Neuronal stem cell (in vitro differentiated cells): ENCODE data around the gene VWA3A.
"Not testable (repeated sequence)": the region's sequence is repeated elsewhere in the genome, so short reads cannot be mapped to it uniquely, and the experiment has no call there.

ENCODE experiments used
- DNase-seq: peaks from one replicate; pipeline ENCODE4 v3.0.0-alpha.2; 2013; ENCODE audit warnings: low spot score
- H2AFZ ChIP-seq: one replicate; pipeline ENCODE4 v1.6.1; 2013; ENCODE audit warnings: mild to moderate bottlenecking, low read length, inconsistent platforms
- H2AK5ac ChIP-seq: 2 replicates; pipeline ENCODE4 v1.6.1; 2013; ENCODE audit warnings: low read depth, mild to moderate bottlenecking, inconsistent platforms, low read length, moderate library complexity, mixed read lengths
- H2BK120ac ChIP-seq: 2 replicates; pipeline ENCODE4 v1.6.1; 2013; ENCODE audit warnings: low read depth, mild to moderate bottlenecking, inconsistent platforms, low read length, moderate library complexity, mixed read lengths
- H2BK12ac ChIP-seq: one replicate; pipeline ENCODE4 v1.6.1; 2013; ENCODE audit warnings: low read length, inconsistent platforms
- H2BK15ac ChIP-seq: 2 replicates; pipeline ENCODE4 v1.6.1; 2013; ENCODE audit warnings: mild to moderate bottlenecking, low read length, inconsistent platforms, mixed read lengths
- H2BK5ac ChIP-seq: one replicate; pipeline ENCODE4 v1.6.1; 2013; ENCODE audit warnings: inconsistent platforms, mild to moderate bottlenecking, low read length, moderate library complexity
- H3K14ac ChIP-seq: one replicate; pipeline ENCODE4 v1.6.1; 2013; ENCODE audit warnings: low read length, inconsistent platforms
- H3K18ac ChIP-seq: 2 replicates; pipeline ENCODE4 v1.6.1; 2013; ENCODE audit warnings: low read length, inconsistent platforms
- H3K23ac ChIP-seq: 2 replicates; pipeline ENCODE4 v1.6.1; 2013; ENCODE audit warnings: low read depth, mild to moderate bottlenecking, mixed read lengths, low read length, inconsistent platforms; ENCODE audit not compliant: poor library complexity
- H3K27ac ChIP-seq: replicated peaks from 3 replicates; pipeline ENCODE4 v1.5.1; 2013; ENCODE audit warnings: low read length, inconsistent platforms
- H3K27me3 ChIP-seq, 3 experiments: 2 replicates each; pipeline ENCODE4 v1.6.1; 2013; ENCODE audit warnings: low read length in 3 of 3, mild to moderate bottlenecking in 2 of 3, inconsistent platforms in 1 of 3, low read depth in 1 of 3, mixed read lengths in 1 of 3, moderate library complexity in 1 of 3; ENCODE audit not compliant: control insufficient read depth in 3 of 3, insufficient read depth in 3 of 3
- H3K36me3 ChIP-seq, 2 donors: replicated peaks in 1 of 2; 2 replicates each; pipeline ENCODE4 v1.6.1; 2013; ENCODE audit warnings: low read length in 2 of 2; ENCODE audit not compliant: control insufficient read depth in 2 of 2, insufficient read depth in 2 of 2
- H3K4ac ChIP-seq: 2 replicates; pipeline ENCODE4 v1.6.1; 2013; ENCODE audit warnings: inconsistent platforms, mild to moderate bottlenecking, low read length, moderate library complexity
- H3K4me1 ChIP-seq, 2 donors: 1 replicate in 1 of 2; 2 replicates in 1 of 2; pipeline ENCODE4 v1.6.1; 2013; ENCODE audit warnings: low read length in 2 of 2, low read depth in 1 of 2; ENCODE audit not compliant: control insufficient read depth in 2 of 2, insufficient read depth in 1 of 2
- H3K4me2 ChIP-seq: one replicate; pipeline ENCODE4 v1.6.1; 2013; ENCODE audit warnings: mild to moderate bottlenecking, low read length, inconsistent platforms; ENCODE audit not compliant: insufficient read depth, poor library complexity, severe bottlenecking
- H3K4me3 ChIP-seq, 2 donors: 2 replicates each; pipeline ENCODE4 v1.5.1; 2013; ENCODE audit warnings: low read length in 2 of 2, mild to moderate bottlenecking in 2 of 2, inconsistent platforms in 1 of 2, moderate library complexity in 1 of 2
- H3K79me1 ChIP-seq: one replicate; pipeline ENCODE4 v1.6.1; 2013; ENCODE audit warnings: low read depth, mild to moderate bottlenecking, inconsistent platforms, low read length, moderate library complexity
- H3K9ac ChIP-seq: one replicate; pipeline ENCODE4 v1.6.1; 2013; ENCODE audit warnings: mild to moderate bottlenecking, low read depth, low read length, inconsistent platforms; ENCODE audit not compliant: poor library complexity
- H3K9me3 ChIP-seq, 2 donors: replicated peaks in 1 of 2; 2 replicates each; pipeline versions ENCODE3 to v1.6.1; 2013; ENCODE audit warnings: low read length in 2 of 2, mild to moderate bottlenecking in 2 of 2, inconsistent platforms in 1 of 2, low read depth in 1 of 2, mixed read lengths in 1 of 2, moderate library complexity in 1 of 2; ENCODE audit not compliant: control insufficient read depth in 2 of 2, insufficient read depth in 1 of 2
- H4K8ac ChIP-seq: one replicate; pipeline ENCODE4 v1.6.1; 2013; ENCODE audit warnings: low read depth, mild to moderate bottlenecking, inconsistent platforms, low read length, moderate library complexity
- H4K91ac ChIP-seq: one replicate; pipeline ENCODE4 v1.6.1; 2013; ENCODE audit warnings: low read length, low read depth, mild to moderate bottlenecking, inconsistent platforms; ENCODE audit not compliant: poor library complexity
- WGBS, 2 donors: extraction: QIAGEN DNeasy Blood & Tissue Kit; methylation state at CpG; one replicate each; pipeline ENCODE4 v1.1.7; 2013; ENCODE audit warnings: missing lambda C conversion rate in 2 of 2, mixed read lengths in 1 of 2; ENCODE audit not compliant: insufficient read length in 2 of 2, insufficient replicate concordance in 1 of 2; ENCODE audit errors: extremely low coverage in 2 of 2; 5-methylcytosine and 5-hydroxymethylcytosine counted together

VWA3A gene

DNA sequence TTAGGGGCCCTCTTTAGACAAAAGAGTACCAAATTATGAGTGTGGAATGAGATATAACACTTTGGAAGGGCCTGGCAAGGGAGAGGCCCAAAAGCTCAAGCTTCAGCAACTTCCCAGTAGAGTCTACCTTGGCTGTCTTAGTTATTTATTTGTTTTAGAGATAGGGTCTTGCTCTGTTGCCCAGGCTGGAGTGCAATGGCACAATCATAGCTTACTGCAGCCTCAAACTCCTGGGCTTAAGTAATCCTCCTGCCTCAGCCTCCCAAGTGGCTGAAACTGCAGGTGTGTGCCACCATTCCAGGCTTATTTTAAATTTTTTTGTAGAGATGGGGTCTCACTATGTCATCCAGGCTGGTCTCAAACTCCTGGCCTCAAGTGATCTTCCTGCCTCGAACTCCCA, 80.3 kb downstream of the VWA3A start:
- H2BK120ac ChIP-seq, H3K4me3 ChIP-seq, H3K9ac ChIP-seq, H3K4me1 ChIP-seq, H3K27ac ChIP-seq, H2BK5ac ChIP-seq, H3K4me2 ChIP-seq, H2BK15ac ChIP-seq, H2BK12ac ChIP-seq, H2AK5ac ChIP-seq, DNase-seq, H3K36me3 ChIP-seq, H3K9me3 ChIP-seq, H3K4ac ChIP-seq, H3K18ac ChIP-seq, H3K14ac ChIP-seq, H4K8ac ChIP-seq, H3K23ac ChIP-seq, H3K79me1 ChIP-seq, H4K91ac ChIP-seq, H2AFZ ChIP-seq, H3K27me3 ChIP-seq: not testable (repeated sequence)
- no CpG with 5 or more reads among the region's 1 CpG for WGBS, 2 donors

GRCh38 chr16:22174642-22175041, 82.3 kb downstream of the VWA3A start:
- Histone ChIP-seq H3K9me3 (no peaks in the 10 kb centered on the region), H4K8ac (no peak overlapping the region), H4K91ac (no peak overlapping the region), H3K4me3 (no peak overlapping the region), H2BK120ac (no peak overlapping the region), H3K14ac (no peak overlapping the region), H2BK5ac (no peak overlapping the region), H3K4me2 (no peak overlapping the region), H3K27ac (no peak overlapping the region), H3K27me3 (peaks cover 0 to 9% (median 0%) of the 10 kb centered on the region in 3 experiments), H2AK5ac (no peak overlapping the region), H3K79me1 (peaks cover 3% of the 10 kb centered on the region), H2BK15ac (no peak overlapping the region), H3K18ac (no peak overlapping the region), H3K4ac (no peak overlapping the region), H2BK12ac (no peak overlapping the region), H2AFZ (no peak overlapping the region), H3K9ac (no peak overlapping the region), H3K4me1 (no peaks in the 10 kb centered on the region), H3K36me3 (no peaks in the 10 kb centered on the region), H3K23ac (no peak overlapping the region)
- DNase-seq, result no peak
- no CpG with 5 or more reads among the region's 9 CpGs for WGBS, 2 donors

DNA sequence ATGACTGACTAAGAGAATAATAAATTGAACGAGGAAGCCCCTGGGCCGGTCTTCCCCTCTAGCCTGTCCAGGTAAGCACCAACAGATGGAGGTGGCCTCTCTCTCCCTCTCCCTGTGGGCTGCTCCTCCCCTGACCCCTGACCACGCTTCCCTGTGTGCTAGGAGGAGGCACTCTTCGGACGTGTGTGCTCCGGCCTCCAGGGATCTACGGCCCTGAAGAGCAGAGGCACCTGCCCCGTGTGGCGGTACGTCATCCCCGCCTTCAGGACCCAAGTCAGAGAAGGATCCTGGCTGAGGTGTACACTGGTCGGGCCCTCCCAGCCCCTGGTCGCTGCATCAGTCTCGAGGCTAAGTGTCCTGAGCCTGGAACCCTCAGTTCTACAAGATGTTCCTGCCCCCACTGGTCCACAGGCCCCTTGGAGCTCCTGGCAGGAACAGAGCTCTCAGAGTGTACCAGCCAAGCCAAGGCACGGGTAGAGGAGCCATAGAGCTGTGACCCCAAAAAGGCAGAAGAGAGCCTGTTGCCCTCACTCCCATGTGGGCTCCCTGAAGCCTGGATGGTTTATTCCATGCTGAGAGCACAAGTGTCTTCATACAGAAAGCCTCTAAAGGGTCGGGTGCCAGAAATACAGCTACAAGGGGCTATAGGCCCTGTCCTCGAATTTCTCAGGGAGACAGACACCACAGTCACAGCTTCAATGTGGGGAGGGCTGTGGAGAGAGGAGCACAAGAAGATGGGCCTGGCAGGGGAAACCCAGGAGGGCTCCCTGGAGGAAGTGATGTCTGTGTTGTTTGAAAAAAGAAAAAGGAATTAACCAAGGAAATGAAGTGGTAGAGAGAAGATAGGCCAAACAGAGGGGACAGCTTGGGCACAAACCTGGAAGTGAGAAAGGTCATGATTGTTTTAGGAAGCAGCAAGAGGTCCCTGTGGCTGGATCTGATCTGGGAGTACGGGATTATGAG, 85.9 kb downstream of the VWA3A start:
- Histone ChIP-seq H3K27me3 (peaks cover 0 to 13% (median 0%) of the 10 kb centered on the region in 3 experiments), H2BK15ac (no peak overlapping the region), H3K9ac (peak overlapping the region; percentile 30), H3K4ac (no peak overlapping the region), H3K4me1 (no peaks in the 10 kb centered on the region), H3K27ac (no peak overlapping the region), H3K18ac (no peak overlapping the region), H3K23ac (no peak overlapping the region), H3K36me3 (no peaks in the 10 kb centered on the region), H4K91ac (no peak overlapping the region), H2AK5ac (peak overlapping the region; percentile 56), H3K4me2 (no peak overlapping the region), H2BK120ac (no peak overlapping the region), H3K4me3 (no peak overlapping the region), H3K14ac (peak overlapping the region; percentile 4), H2AFZ (no peak overlapping the region), H3K79me1 (peaks cover 3% of the 10 kb centered on the region), H2BK5ac (no peak overlapping the region), H3K9me3 (no peaks in the 10 kb centered on the region), H4K8ac (no peak overlapping the region), H2BK12ac (no peak overlapping the region)
- DNase-seq, result no peak
- WGBS, 2 donors, result no CpG with 5 or more reads among the region's 18 CpGs

GRCh38 chr16:22181426-22181825, 89.1 kb downstream of the VWA3A start:
- Histone ChIP-seq H3K4me2 (no peak overlapping the region), H3K14ac (no peak overlapping the region), H2AFZ (no peak overlapping the region), H3K36me3 (no peaks in the 10 kb centered on the region), H3K23ac (no peak overlapping the region), H3K18ac (peak overlapping the region; percentile 51), H3K4ac (no peak overlapping the region), H3K79me1 (peaks cover 3% of the 10 kb centered on the region), H3K9ac (no peak overlapping the region), H4K8ac (no peak overlapping the region), H3K4me3 (no peak overlapping the region), H2BK5ac (no peak overlapping the region), H2BK15ac (no peak overlapping the region), H2BK12ac (no peak overlapping the region), H3K27ac (no peak overlapping the region), H2AK5ac (no peak overlapping the region), H3K4me1 (no peaks in the 10 kb centered on the region), H2BK120ac (no peak overlapping the region), H3K9me3 (no peaks in the 10 kb centered on the region), H4K91ac (no peak overlapping the region), H3K27me3 (peaks cover 0 to 11% (median 0%) of the 10 kb centered on the region in 3 experiments)
- no peak for DNase-seq
- WGBS, 2 donors, result no CpG with 5 or more reads among the region's 11 CpGs
